Posterior vena cava (tissue), 2 donors: ENCODE measurements around the gene ANXA11. TPM values are rescaled to one million over a fixed set of nuclear protein-coding genes. Genes with fewer than 3 reads are reported as not detected.
"Not testable (repeated sequence)": the region's sequence is repeated elsewhere in the genome, so short reads cannot be mapped to it uniquely, and the experiment has no call there.

Experiments
- DNase-seq: peaks from one replicate; pipeline ENCODE4 v3.0.0-alpha.2; 2020; ENCODE audit warnings: low spot score
- intact Hi-C, 2 donors: fragments of 100-400 bp; cut with DNase I; formaldehyde crosslinking; loops; one replicate each; pipeline versions ENCODE4 v1.14.1 to v1.14.2; 2022 to 2023
- long read RNA-seq, 2 donors: library from polyadenylated mRNA; unstranded; transcript quantifications; one replicate each; pipeline ENCODE4 v2.0.0, GENCODE V29; 2020 to 2021
- total RNA-seq, 2 donors: library from RNA; stranded (reverse); fragmentation: NEBNext Ultra II Directional; extraction: Animal tissue kit (Norgen Biotek cat#: 25700); gene quantifications; one replicate each; pipeline ENCODE4 v1.2.1, GENCODE V29; 2021
- donor health status: DM: yes; HTN: yes; CAD: no.
- donor health status: DM: yes; HTN: yes; CAD: no.

Gene ANXA11
- 100 to 1,000 TPM; 247 to 269 TPM for total RNA-seq
- long read RNA-seq, donor 1, full-length matches to known transcripts: 125 of 231 reads
- long read RNA-seq, donor 1, partial matches to known transcripts: 82 of 231 reads
- long read RNA-seq, donor 1, other reads (novel, unspliced or antisense): 24 of 231 reads
- long read RNA-seq, donor 2, full-length matches to known transcripts: 834 of 1,337 reads
- long read RNA-seq, donor 2, partial matches to known transcripts: 380 of 1,337 reads
- long read RNA-seq, donor 2, other reads (novel, unspliced or antisense): 123 of 1,337 reads

- peak; percentile 93 for DNase-seq
- intact Hi-C loops: loop anchor here in 1 of 2 donors (10.0 kb wide), 1 partner anchor 329 kb away; the partner anchor contains the start of gene SH2D4B
Measured at GRCh38 chr10:80205477-80206276, at the start of gene ANXA11. Gene ANXA11 (minus strand): TSS chr10:80205537. CDS start chr10:80172861, 32,676 bp downstream.

- intact Hi-C loops, DNase-seq: not testable (repeated sequence)
Measured at GRCh38 chr10:80254726-80255125, 49.4 kb upstream of the ANXA11 start.

GRCh38 chr10:80253963-80254271 lies 48.6 kb upstream of the ANXA11 start:
- DNase-seq, intact Hi-C loops: not testable (repeated sequence)

GRCh38 chr10:80253266-80253962 lies 48.1 kb upstream of the ANXA11 start:
- intact Hi-C loops: no loop called here
- DNase-seq: no peak

- intact Hi-C loops: no loop called here
- DNase-seq: no peak
Measured at GRCh38 chr10:80252296-80252887, 47.1 kb upstream of the ANXA11 start.

GRCh38 chr10:80251703-80252280 lies 46.5 kb upstream of the ANXA11 start:
- intact Hi-C loops: not testable (repeated sequence)

GRCh38 chr10:80250399-80250798 lies 45.1 kb upstream of the ANXA11 start:
- DNase-seq, intact Hi-C loops: not testable (repeated sequence)

More at GRCh38 chr10:80251703-80252280, 46.5 kb upstream of the ANXA11 start:
- DNase-seq: not testable (repeated sequence)

GRCh38 chr10:80249906-80250305 lies 44.6 kb upstream of the ANXA11 start:
- intact Hi-C loops, DNase-seq: not testable (repeated sequence)

- DNase-seq, intact Hi-C loops: not testable (repeated sequence)
Measured at GRCh38 chr10:80247611-80248010, 42.3 kb upstream of the ANXA11 start.

- intact Hi-C loops: not testable (repeated sequence)
Measured at GRCh38 chr10:80244371-80244770, 39.0 kb upstream of the ANXA11 start.

GRCh38 chr10:80242341-80242740 lies 37.0 kb upstream of the ANXA11 start:
- DNase-seq, intact Hi-C loops: not testable (repeated sequence)

More at GRCh38 chr10:80244371-80244770, 39.0 kb upstream of the ANXA11 start:
- DNase-seq: not testable (repeated sequence)

GRCh38 chr10:80236457-80236856 lies 31.1 kb upstream of the ANXA11 start:
- DNase-seq, intact Hi-C loops: not testable (repeated sequence)

- intact Hi-C loops: not testable (repeated sequence)
Measured at GRCh38 chr10:80234331-80235235, 29.2 kb upstream of the ANXA11 start.

GRCh38 chr10:80233871-80234270 lies 28.5 kb upstream of the ANXA11 start:
- intact Hi-C loops, DNase-seq: not testable (repeated sequence)

More at GRCh38 chr10:80234331-80235235, 29.2 kb upstream of the ANXA11 start:
- not testable (repeated sequence) for DNase-seq

- DNase-seq, intact Hi-C loops: not testable (repeated sequence)
Measured at GRCh38 chr10:80226723-80227122, 21.4 kb upstream of the ANXA11 start.

GRCh38 chr10:80223031-80223419 lies 17.7 kb upstream of the ANXA11 start:
- DNase-seq: not testable (repeated sequence)
- intact Hi-C loops: loop anchor here in 1 of 2 donors (5.0 kb wide), 1 partner anchor 81 kb away; no protein-coding TSS in a partner anchor

- DNase-seq, intact Hi-C loops: not testable (repeated sequence)
Measured at GRCh38 chr10:80218878-80219277, 13.5 kb upstream of the ANXA11 start.
